ENCODE data around the gene ZFAND3. TPM values are rescaled to one million over a fixed set of nuclear protein-coding genes. Genes with fewer than 3 reads are reported as not detected.

Gene ZFAND3
- total and polyA plus RNA-seq, 2 donors (not counting 3 experiments of a cell fraction or from before 2014, with no cell fraction given): 15.4 to 54.2 TPM

DNA sequence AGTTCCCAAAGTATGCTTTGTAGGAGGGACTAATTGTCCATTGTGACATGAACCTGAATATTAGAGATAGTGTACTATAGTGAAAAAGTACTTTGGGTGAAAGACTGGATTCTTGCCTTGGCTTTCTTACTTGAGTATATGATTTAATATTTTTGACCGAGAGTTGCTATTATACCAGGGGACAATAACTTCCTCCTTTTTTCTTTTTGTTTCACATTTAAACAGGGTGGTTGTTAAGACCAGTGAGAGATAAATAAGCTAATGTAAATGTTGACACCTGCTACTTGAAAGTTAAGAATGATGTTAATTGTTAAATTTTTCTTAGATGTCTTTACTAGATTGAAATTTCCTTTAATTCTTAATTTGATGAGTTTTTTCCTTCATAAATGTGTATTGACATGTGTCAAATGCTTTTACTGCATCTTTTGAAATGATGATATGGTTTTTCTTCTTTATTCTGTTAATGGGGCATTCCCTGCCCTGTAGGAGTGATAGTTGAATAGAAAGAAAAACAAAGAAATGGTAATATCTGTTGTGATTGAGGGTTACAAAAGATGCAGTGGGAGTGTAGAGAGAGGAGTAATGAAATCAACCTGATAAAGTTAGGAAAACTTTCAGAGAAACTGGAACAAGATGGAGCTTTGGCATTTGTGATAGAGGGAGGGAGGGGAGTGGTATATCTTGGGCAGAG is 48.4 kb downstream of the ZFAND3 start:
- Histone ChIP-seq H3K4me1 (ENCODE audit: control insufficient read depth, extremely low read depth, insufficient read depth, low read length) (peaks cover 20% of the 10 kb centered on the region), H3K4me3 (replicated peaks in 1 of 3; ENCODE audit: insufficient read depth in 1 of 3, low read depth in 1 of 3, low read length in 3 of 3) (no peak overlapping the region), H3K4me2 (ENCODE audit: insufficient read depth, low read length) (peak overlapping the region; percentile 58), H2AFZ (ENCODE audit: low read depth, low read length) (no peak overlapping the region), H3K9me1 (replicated peaks; ENCODE audit: control insufficient read depth, extremely low read depth, insufficient read depth, low read length) (no peaks in the 10 kb centered on the region), H3K27me3 (ENCODE audit: control insufficient read depth in 2 of 2, insufficient read depth in 2 of 2, low read length in 2 of 2) (no peaks in the 10 kb centered on the region), H3K9me3 (replicated peaks; ENCODE audit: control insufficient read depth, insufficient read depth, low read length) (no peaks in the 10 kb centered on the region), H3K27ac (ENCODE audit: insufficient read depth, low read depth, low read length) (peak overlapping the region; percentile 68), H4K20me1 (replicated peaks; ENCODE audit: control insufficient read depth, extremely low read depth, insufficient read depth, low read length) (peaks cover 22% of the 10 kb centered on the region), H3K36me3 (ENCODE audit: control insufficient read depth in 2 of 2, extremely low read depth in 1 of 2, insufficient read depth in 2 of 2, low read length in 2 of 2) (no peaks in the 10 kb centered on the region), H3K79me2 (ENCODE audit: control insufficient read depth, insufficient read depth, low read length) (peaks cover 95% of the 10 kb centered on the region), H3K9ac (replicated peaks; ENCODE audit: extremely low read depth, insufficient read depth, low read length) (no peak overlapping the region)
- no peak for TF ChIP-seq JUN (IDR thresholded peaks at IDR 0.05; ENCODE audit: borderline replicate concordance, insufficient read depth, insufficient read length, low read depth)
- ChIA-PET POLR2A (no interaction called here), CTCF (interaction anchor here (1.4 to 2.0 kb wide), 2 partner anchors 9 to 77 kb away, joined by 3 to 5 read pairs; no protein-coding TSS in a partner anchor)
- FAIRE-seq (no peak), DNase-seq (ENCODE audit: low read depth, low spot score) (no peak)
- no TSS peak for BruUV-seq (replicated peaks)
- dilution Hi-C loops (cut with MboI; ENCODE audit: extremely low pct_ligation_motif_present, low sequenced_read_pairs) (no loop called here), intact Hi-C loops (cut with micrococcal nuclease) (no loop called here)

GRCh38 chr6:37868447-37868825 is 48.9 kb downstream of the ZFAND3 start:
- BruUV-seq (replicated peaks): no TSS peak

More at GRCh38 chr6:37868447-37868825, 48.9 kb downstream of the ZFAND3 start:
- Histone ChIP-seq H4K20me1 (replicated peaks; ENCODE audit: control insufficient read depth, extremely low read depth, insufficient read depth, low read length) (peaks cover 22% of the 10 kb centered on the region), H3K9ac (replicated peaks; ENCODE audit: extremely low read depth, insufficient read depth, low read length) (no peak overlapping the region), H3K4me3 (replicated peaks in 1 of 3; ENCODE audit: insufficient read depth in 1 of 3, low read depth in 1 of 3, low read length in 3 of 3) (no peak overlapping the region), H3K27me3 (ENCODE audit: control insufficient read depth in 2 of 2, insufficient read depth in 2 of 2, low read length in 2 of 2) (no peaks in the 10 kb centered on the region), H3K9me1 (replicated peaks; ENCODE audit: control insufficient read depth, extremely low read depth, insufficient read depth, low read length) (no peaks in the 10 kb centered on the region), H3K4me1 (ENCODE audit: control insufficient read depth, extremely low read depth, insufficient read depth, low read length) (peaks cover 20% of the 10 kb centered on the region), H3K27ac (ENCODE audit: insufficient read depth, low read depth, low read length) (peak overlapping the region; percentile 68), H3K79me2 (ENCODE audit: control insufficient read depth, insufficient read depth, low read length) (peaks cover 95% of the 10 kb centered on the region), H3K36me3 (ENCODE audit: control insufficient read depth in 2 of 2, extremely low read depth in 1 of 2, insufficient read depth in 2 of 2, low read length in 2 of 2) (no peaks in the 10 kb centered on the region), H2AFZ (ENCODE audit: low read depth, low read length) (no peak overlapping the region), H3K9me3 (replicated peaks; ENCODE audit: control insufficient read depth, insufficient read depth, low read length) (no peaks in the 10 kb centered on the region), H3K4me2 (ENCODE audit: insufficient read depth, low read length) (peak overlapping the region; percentile 58)
- dilution Hi-C loops (cut with MboI; ENCODE audit: extremely low pct_ligation_motif_present, low sequenced_read_pairs) (no loop called here), intact Hi-C loops (cut with micrococcal nuclease) (no loop called here)
- DNase-seq (ENCODE audit: low read depth, low spot score) (peak; percentile 39), FAIRE-seq (peak; percentile 58)
- ChIA-PET CTCF (interaction anchor here (2.0 kb wide), 1 partner anchor 9 kb away, joined by 5 read pairs; no protein-coding TSS in a partner anchor), POLR2A (no interaction called here)
- TF ChIP-seq POLR2A (IDR thresholded peaks at IDR 0.05; ENCODE audit: low read depth, low read length): no peak
- peak; percentile 47 for TF ChIP-seq JUN (IDR thresholded peaks at IDR 0.05; ENCODE audit: borderline replicate concordance, insufficient read depth, insufficient read length, low read depth)
- peak; percentile 66 for TF ChIP-seq FOS (IDR thresholded peaks at IDR 0.05; ENCODE audit: borderline replicate concordance, insufficient read depth, low read length)
